ENCODE data around the gene LCMT2. TPM values are rescaled to one million over a fixed set of nuclear protein-coding genes. Genes with fewer than 3 reads are reported as not detected.

Gene LCMT2
- total RNA-seq, 2 donors from 2014 or later, result 4.4 to 8.6 TPM

DNA sequence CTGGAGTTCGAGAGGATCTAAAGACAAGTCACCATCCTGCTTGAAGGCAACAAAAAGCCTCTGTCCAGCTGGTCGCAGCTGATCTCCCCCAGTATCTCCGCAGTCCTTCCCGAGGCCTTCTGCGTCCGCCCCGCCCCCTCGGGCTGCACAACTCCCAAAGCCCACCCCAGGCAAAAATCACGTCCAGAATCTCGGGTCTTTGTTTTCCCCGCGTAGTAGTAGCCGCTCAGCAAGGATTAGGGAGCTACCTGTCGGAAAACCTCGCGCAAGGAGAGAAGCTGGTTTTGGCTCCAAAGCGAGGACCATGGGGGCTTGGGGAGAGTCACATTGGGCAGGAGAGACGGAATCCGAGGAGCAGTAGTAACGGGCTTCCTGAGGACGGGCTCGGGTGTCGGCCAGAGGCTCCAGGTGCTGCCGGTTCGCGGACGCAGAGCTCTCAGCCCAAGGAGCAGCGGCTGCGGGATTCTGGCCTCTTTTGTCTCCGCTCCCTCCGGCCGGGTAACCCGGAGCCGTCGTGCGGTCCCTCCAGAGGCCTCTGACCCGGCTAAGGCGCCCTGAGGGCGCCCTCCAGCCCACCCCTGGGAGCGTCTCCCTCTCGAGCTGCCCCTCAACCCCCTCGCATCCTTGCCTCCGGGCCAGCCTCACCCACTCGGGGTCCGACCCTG, 40.1 kb upstream of the LCMT2 start:
- H3K4me1 ChIP-seq, result peaks cover 0 to 33% of the 10 kb centered on the region in 2 donors
- peak overlapping the region; percentile 76 to 82 for H3K4me3 ChIP-seq
- DNase-seq (ENCODE audit: low spot score), result no peak
- no peaks in the 10 kb centered on the region for H3K9me3 ChIP-seq
- H3K27me3 ChIP-seq, result no peaks in the 10 kb centered on the region
- H3K36me3 ChIP-seq, result peaks cover 21% of the 10 kb centered on the region
- TF ChIP-seq, protein P1, sequence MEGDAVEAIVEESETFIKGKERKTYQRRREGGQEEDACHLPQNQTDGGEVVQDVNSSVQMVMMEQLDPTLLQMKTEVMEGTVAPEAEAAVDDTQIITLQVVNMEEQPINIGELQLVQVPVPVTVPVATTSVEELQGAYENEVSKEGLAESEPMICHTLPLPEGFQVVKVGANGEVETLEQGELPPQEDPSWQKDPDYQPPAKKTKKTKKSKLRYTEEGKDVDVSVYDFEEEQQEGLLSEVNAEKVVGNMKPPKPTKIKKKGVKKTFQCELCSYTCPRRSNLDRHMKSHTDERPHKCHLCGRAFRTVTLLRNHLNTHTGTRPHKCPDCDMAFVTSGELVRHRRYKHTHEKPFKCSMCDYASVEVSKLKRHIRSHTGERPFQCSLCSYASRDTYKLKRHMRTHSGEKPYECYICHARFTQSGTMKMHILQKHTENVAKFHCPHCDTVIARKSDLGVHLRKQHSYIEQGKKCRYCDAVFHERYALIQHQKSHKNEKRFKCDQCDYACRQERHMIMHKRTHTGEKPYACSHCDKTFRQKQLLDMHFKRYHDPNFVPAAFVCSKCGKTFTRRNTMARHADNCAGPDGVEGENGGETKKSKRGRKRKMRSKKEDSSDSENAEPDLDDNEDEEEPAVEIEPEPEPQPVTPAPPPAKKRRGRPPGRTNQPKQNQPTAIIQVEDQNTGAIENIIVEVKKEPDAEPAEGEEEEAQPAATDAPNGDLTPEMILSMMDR (IDR thresholded peaks at IDR 0.05), result no peak
- peak overlapping the region; percentile 71 to 73 for H3K27ac ChIP-seq

DNA sequence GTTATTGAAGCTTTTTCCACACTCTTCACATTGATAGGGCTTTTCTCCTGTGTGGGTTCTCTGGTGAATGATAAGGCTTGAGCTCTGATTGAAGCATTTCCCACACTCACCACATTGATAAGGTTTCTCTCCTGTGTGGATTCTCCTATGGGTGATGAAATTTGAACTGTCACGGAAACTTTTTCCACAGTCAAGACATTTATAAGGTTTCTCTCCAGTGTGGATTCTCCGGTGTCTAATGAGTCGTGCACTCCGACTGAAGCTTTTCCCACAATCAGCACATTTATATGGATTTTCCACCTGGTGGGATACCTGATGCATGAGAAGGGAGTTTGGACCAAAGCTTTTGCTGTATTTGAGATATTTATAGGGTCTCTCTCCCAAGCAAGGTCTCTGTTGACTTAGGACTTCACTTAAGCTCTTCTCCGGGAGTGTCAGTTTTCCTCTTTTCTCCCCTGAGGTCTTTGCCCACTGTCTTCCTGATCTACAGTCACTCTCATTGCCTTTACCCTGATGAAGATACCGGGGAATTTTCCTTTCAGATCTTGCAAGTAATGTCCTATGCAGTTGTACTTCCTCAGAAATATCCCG, 31.0 kb upstream of the LCMT2 start:
- no peak overlapping the region for H3K27ac ChIP-seq
- H3K4me1 ChIP-seq, result no peaks in the 10 kb centered on the region
- H3K36me3 ChIP-seq, result peaks cover 69% of the 10 kb centered on the region
- no peaks in the 10 kb centered on the region for H3K27me3 ChIP-seq
- no peak overlapping the region for H3K4me3 ChIP-seq
- no peak for DNase-seq (ENCODE audit: low spot score)
- H3K9me3 ChIP-seq, result peaks cover 19 to 50% of the 10 kb centered on the region in 2 donors
- TF ChIP-seq, protein P1 (IDR thresholded peaks at IDR 0.05), result no peak

DNA sequence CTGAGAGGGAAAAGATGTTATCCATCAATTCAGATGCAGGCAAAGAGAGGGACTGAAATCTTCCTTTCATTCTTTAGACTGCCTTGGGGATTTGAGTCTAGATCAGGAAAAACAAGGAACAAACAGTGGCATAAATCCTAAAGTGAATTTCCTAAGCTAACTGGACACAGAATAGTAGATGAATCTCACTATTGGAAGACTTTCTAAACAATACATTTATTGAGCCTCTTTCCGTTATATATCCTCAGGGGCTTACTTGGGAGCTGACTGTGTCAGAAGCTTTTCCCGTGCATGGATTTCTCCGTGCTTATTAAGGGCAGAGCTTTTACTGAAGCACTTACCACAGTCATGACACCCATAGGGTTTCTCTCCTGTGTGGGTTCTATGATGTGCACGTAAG, 30.4 kb upstream of the LCMT2 start:
- TF ChIP-seq, protein P1 (IDR thresholded peaks at IDR 0.05), result no peak
- H3K4me1 ChIP-seq, result no peaks in the 10 kb centered on the region
- peaks cover 65% of the 10 kb centered on the region for H3K36me3 ChIP-seq
- no peaks in the 10 kb centered on the region for H3K27me3 ChIP-seq
- no peak overlapping the region for H3K27ac ChIP-seq
- no peak for DNase-seq (ENCODE audit: low spot score)
- H3K4me3 ChIP-seq, result no peak overlapping the region
- H3K9me3 ChIP-seq, result peaks cover 19 to 50% of the 10 kb centered on the region in 2 donors

DNA sequence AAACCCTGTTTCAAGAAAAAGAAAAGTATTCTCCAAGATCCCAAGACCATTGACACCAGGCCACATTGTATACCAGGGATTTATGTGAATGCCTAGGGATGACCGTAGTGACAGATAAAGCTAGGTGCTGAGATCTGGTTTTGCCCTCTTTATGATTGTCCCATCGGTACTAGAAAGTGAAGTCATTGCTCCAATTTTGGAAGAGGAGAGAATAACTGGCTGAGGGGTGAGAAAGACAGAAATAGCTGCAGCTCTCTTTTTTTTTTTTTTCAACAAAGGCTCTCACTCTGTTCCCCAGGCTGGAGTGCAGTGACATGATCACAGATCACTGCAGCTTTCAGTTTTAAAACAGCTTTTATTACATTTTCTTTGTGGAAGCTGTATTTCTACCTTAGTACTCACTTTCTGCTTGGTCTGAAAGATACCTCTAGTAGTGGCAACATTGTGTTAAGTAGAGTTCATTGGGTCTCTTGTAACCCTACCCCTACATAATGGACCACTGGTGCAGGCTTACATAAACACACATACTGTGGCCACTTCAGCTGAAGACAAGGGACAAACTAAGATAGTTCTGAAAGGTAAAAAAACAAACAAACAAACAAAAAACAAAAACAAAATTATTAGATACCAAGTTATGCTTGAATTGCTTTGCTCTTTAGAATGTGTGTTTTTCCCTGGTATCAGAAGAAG, 22.5 kb upstream of the LCMT2 start:
- no peak for DNase-seq (ENCODE audit: low spot score)
- no peak overlapping the region for H3K4me3 ChIP-seq
- H3K9me3 ChIP-seq, result no peaks in the 10 kb centered on the region
- TF ChIP-seq, protein P1 (IDR thresholded peaks at IDR 0.05), result no peak
- peak overlapping the region; percentile 68 to 73 for H3K27ac ChIP-seq
- H3K4me1 ChIP-seq, result peaks cover 0 to 15% of the 10 kb centered on the region in 2 donors
- H3K27me3 ChIP-seq, result no peaks in the 10 kb centered on the region
- peaks cover 35% of the 10 kb centered on the region for H3K36me3 ChIP-seq

DNA sequence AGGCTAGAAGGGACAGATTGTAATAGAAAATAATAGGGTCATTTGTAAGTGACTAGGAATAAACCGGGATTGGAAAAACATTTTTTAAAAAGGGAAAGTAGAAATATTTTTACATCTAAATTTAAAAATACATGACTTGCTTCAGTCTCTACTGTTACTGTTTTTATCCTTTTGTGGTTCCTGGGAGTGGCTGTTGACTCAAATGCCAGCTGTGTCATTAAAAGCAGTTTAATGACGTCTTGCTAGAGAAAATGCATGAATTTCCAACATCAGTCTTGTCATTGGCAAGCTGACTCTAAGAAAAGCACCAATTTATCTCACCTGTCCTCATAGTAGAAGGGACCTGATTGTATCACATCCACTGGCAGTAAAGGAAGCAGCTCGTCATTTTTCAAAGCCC, 16.7 kb upstream of the LCMT2 start:
- Histone ChIP-seq H3K27me3 (no peaks in the 10 kb centered on the region), H3K4me3 (no peak overlapping the region), H3K9me3 (no peaks in the 10 kb centered on the region), H3K27ac (no peak overlapping the region), H3K36me3 (peaks cover 71% of the 10 kb centered on the region), H3K4me1 (no peaks in the 10 kb centered on the region)
- TF ChIP-seq, protein P1 (IDR thresholded peaks at IDR 0.05), result no peak
- no peak for DNase-seq (ENCODE audit: low spot score)

All from right atrium auricular region (tissue), 2 donors.